Spleen (tissue), 7 donors: ENCODE results near the gene HLCS.

Experiments
- POLR2A ChIP-seq, 3 donors: fragments of 450-650 bp; IDR thresholded peaks; one replicate each; pipeline ENCODE4 v1.5.1; 2017; ENCODE audit warnings: antibody characterized with exemption in 3 of 3, mild to moderate bottlenecking in 1 of 3
- POLR2AphosphoS5 ChIP-seq, 3 donors: sonication (generic); formaldehyde crosslinking; IDR thresholded peaks; one replicate each; pipeline ENCODE4 v1.5.1; 2017; ENCODE audit warnings: antibody characterized with exemption in 3 of 3
- TF ChIP-seq, protein P1 (sequence below), 11 experiments: fragments of 200-600 bp in 7 of 11; fragments of 450-650 bp in 4 of 11; sonication (generic) in 4 of 11; IDR thresholded peaks in 8 of 11; conservative IDR thresholded peaks in 3 of 11; 1 replicate in 7 of 11; 2 replicates in 4 of 11; pipeline versions ENCODE4 v1.4.0 to v1.8.0; 2016 to 2021; ENCODE audit warnings: antibody characterized with exemption in 11 of 11, inconsistent platforms in 4 of 11, mild to moderate bottlenecking in 1 of 11
- donor health status: DM: no; HTN: no; CAD: no; lungs with moderate emphysema.
- donor health status: DM: no; HTN: no; CAD: no.
- donor health status: DM: no; HTN: no; CAD: no.

- TF ChIP-seq, protein P1, sequence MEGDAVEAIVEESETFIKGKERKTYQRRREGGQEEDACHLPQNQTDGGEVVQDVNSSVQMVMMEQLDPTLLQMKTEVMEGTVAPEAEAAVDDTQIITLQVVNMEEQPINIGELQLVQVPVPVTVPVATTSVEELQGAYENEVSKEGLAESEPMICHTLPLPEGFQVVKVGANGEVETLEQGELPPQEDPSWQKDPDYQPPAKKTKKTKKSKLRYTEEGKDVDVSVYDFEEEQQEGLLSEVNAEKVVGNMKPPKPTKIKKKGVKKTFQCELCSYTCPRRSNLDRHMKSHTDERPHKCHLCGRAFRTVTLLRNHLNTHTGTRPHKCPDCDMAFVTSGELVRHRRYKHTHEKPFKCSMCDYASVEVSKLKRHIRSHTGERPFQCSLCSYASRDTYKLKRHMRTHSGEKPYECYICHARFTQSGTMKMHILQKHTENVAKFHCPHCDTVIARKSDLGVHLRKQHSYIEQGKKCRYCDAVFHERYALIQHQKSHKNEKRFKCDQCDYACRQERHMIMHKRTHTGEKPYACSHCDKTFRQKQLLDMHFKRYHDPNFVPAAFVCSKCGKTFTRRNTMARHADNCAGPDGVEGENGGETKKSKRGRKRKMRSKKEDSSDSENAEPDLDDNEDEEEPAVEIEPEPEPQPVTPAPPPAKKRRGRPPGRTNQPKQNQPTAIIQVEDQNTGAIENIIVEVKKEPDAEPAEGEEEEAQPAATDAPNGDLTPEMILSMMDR (IDR thresholded peaks at IDR 0.05 in 8 of 11, conservative IDR thresholded peaks at IDR 0.05 in 3 of 11): no peak
- no peak for TF ChIP-seq POLR2AphosphoS5 (IDR thresholded peaks at IDR 0.05)
- TF ChIP-seq POLR2A (IDR thresholded peaks at IDR 0.05): no peak
Measured at GRCh38 chr21:36863260-36863659, 103.2 kb downstream of the HLCS start.
